NCI-H2227 treated with DMSO at 0.1 percent for 48 hours (cell line): ENCODE data around the gene MZT1.

ENCODE experiments used
- DNase-seq: peaks from one replicate; lab custom pipeline; 2025; lab: John Stamatoyannopoulos, UW

The MZT1 gene

DNA sequence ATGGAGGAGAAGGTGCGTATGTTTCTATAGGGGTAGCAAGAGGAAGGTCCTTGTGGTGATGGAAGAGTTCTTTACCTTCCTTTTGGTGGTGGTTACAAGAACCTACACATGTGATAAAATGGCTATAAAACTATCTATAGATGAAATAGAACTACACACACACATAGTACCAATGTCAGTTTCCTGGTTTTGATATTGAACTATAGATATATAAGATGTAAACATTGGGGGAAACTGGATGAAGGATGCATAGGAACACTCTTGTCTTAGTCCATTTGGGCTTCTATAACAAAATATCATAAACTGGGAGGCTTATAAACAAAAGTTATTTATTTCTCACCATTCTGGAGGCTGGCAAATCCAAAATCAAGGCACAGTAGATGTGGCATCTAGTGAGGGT, 47.1 kb downstream of the MZT1 start:
- DNase-seq = no peak

DNA sequence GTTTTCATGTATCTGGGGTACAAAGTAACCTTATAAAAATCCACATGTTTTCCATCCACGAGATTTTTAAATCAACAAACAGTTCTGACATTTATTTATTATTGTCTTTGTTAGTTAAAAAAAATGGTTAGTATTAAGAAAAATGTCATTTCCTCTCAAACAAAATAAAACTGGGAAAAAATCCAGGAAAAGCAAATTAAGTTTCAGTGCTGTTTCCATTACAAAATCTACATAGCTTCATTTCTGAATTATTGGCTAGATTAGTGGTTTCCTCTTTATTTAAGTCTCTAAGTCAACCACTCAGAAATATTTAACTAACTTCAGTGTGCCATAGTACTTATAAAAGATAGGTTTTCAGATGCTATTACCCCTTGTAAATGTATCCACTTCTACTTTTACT, 49.1 kb downstream of the MZT1 start:
- DNase-seq = no peak

DNA sequence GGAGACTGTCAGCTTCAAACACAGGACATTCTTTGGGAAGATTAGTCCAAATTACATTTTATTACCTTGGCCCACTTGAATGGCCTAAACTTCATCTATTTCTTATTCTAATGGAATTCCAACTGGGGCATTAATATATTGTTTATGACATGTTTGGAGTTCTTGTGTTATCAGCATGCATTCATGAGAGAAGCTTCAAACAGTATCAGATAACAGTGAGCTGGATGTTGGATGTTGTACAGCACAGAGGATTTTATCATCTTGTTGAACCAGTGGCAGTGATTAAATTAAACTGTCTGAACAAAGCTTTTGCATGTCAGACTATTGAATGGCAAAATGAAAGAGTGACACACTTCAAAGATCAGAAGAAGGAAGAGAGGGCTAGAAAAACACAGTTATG, 50.0 kb downstream of the MZT1 start:
- DNase-seq = no peak

DNA sequence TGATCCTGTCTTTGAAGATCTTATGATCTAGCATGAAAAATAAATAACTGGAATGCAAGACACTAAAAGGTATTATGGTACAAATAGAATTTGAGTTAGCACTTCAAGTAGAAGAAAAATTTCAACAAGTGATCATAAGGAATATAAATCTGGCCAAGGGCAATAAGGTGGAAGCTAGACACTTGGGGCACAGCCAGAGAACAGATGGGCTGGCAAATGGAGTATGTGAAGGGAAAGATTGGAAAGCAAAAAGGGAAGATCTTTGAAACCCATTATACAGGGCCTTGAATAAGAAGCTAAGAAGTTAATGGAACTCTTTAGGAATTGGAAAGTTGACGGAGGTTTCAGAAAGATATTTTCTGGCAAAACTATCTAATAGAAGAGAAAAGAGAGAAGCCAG, 61.0 kb downstream of the MZT1 start:
- DNase-seq = no peak

DNA sequence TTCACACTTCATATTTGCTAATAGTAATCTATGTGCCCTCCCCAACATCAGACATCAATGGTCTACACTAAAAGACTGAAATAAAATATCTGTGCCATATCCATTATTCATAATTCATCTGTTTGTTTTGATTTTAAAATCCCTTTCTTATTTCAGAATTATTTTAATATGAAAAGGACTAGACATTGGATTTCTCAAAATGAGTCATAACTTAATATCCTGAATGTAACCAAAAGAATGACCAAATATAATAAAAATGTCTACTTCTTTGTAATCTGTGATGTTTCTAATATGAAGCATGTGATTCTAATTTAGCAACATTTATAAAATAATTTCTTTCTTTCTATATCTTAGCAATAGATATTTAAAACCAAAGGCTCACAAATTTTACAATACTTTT, 64.9 kb downstream of the MZT1 start:
- no peak for DNase-seq
